Tibial nerve (tissue), 4 donors: Measurements from ENCODE around the gene PREB.

Source experiments
- CTCF ChIP-seq, 5 experiments: fragments of 200-600 bp in 3 of 5; fragments of 450-650 bp in 2 of 5; sonication (generic) in 3 of 5; IDR thresholded peaks; one replicate each; pipeline ENCODE4 v1.5.1; 2016 to 2019; ENCODE audit warnings: antibody characterized with exemption in 5 of 5, mild to moderate bottlenecking in 3 of 5, moderate library complexity in 2 of 5
- EP300 ChIP-seq, 2 donors: sonication (generic); formaldehyde crosslinking; IDR thresholded peaks; one replicate each; pipeline ENCODE4 v1.6.1; 2017; ENCODE audit warnings: antibody characterized with exemption in 2 of 2, mild to moderate bottlenecking in 1 of 2
- POLR2A ChIP-seq, 2 donors: fragments of 450-650 bp; IDR thresholded peaks; one replicate each; pipeline ENCODE4 v1.6.1; 2017; ENCODE audit warnings: antibody characterized with exemption in 2 of 2, mild to moderate bottlenecking in 2 of 2, moderate library complexity in 2 of 2

- no peak for TF ChIP-seq POLR2A (IDR thresholded peaks at IDR 0.05)
- TF ChIP-seq CTCF (IDR thresholded peaks at IDR 0.05) = no peak
- no peak for TF ChIP-seq EP300 (IDR thresholded peaks at IDR 0.05)
Measured at GRCh38 chr2:27091746-27092695, 42.4 kb downstream of the PREB start.
